GM23338 (cell line): Measurements from ENCODE around the gene SULT1A1. TPM values are rescaled to one million over a fixed set of nuclear protein-coding genes. Genes with fewer than 3 reads are reported as not detected.

Experiments
- ATAC-seq: fragments of 200-7000 bp; cut with Tn5 transposase; 3 replicates; pipeline ENCODE4 v1.9.1; 2020
- DNase-seq: peaks from one replicate; pipeline ENCODE4 v3.0.0-alpha.2; 2015; ENCODE audit warnings: low spot score
- H2AFZ ChIP-seq: fragments of 200-600 bp; sonication (generic); 2 replicates; pipeline ENCODE4 v1.8.0; 2016; ENCODE audit warnings: antibody characterized with exemption, mild to moderate bottlenecking, moderate library complexity
- H3F3A ChIP-seq: fragments of 200-600 bp; sonication (generic); replicated peaks from 2 replicates; pipeline ENCODE4 v1.8.0; 2017; ENCODE audit warnings: antibody characterized with exemption, mixed run types, low read depth
- H3K27ac ChIP-seq: fragments of 200-600 bp; sonication (generic); 2 replicates; pipeline ENCODE4 v1.6.1; 2016; ENCODE audit warnings: low read depth
- H3K27me3 ChIP-seq: fragments of 200-600 bp; sonication (generic); 2 replicates; pipeline ENCODE4 v1.8.0; 2016; ENCODE audit warnings: mild to moderate bottlenecking, mixed run types, moderate library complexity; ENCODE audit not compliant: insufficient read depth
- H3K36me3 ChIP-seq: fragments of 200-600 bp; sonication (generic); 2 replicates; pipeline ENCODE4 v1.8.0; 2016; ENCODE audit warnings: mild to moderate bottlenecking; ENCODE audit not compliant: insufficient read depth
- H3K4me1 ChIP-seq: fragments of 200-600 bp; sonication (generic); 2 replicates; pipeline ENCODE4 v1.8.0; 2016; ENCODE audit warnings: mild to moderate bottlenecking, moderate library complexity; ENCODE audit not compliant: insufficient read depth
- H3K4me2 ChIP-seq: fragments of 200-600 bp; sonication (generic); 2 replicates; pipeline ENCODE4 v1.7.1; 2017; ENCODE audit warnings: mixed run types
- H3K4me3 ChIP-seq: fragments of 200-600 bp; sonication (generic); 2 replicates; pipeline ENCODE4 v1.6.1; 2016; ENCODE audit warnings: mixed run types
- H3K79me2 ChIP-seq: fragments of 200-600 bp; sonication (generic); replicated peaks from 2 replicates; pipeline ENCODE4 v1.8.0; 2017; ENCODE audit warnings: mild to moderate bottlenecking; ENCODE audit not compliant: insufficient read depth
- H3K9me2 ChIP-seq: fragments of 200-600 bp; sonication (generic); 2 replicates; pipeline ENCODE4 v1.8.0; 2017; ENCODE audit not compliant: insufficient read depth
- H4K20me1 ChIP-seq: fragments of 200-600 bp; sonication (generic); replicated peaks from 2 replicates; pipeline ENCODE4 v1.8.0; 2017; ENCODE audit warnings: mild to moderate bottlenecking; ENCODE audit not compliant: insufficient read depth
- H3K27ac Mint-ChIP-seq: 2 replicates; pipeline ENCODE4 v1.8.0; 2020; ENCODE audit warnings: inconsistent platforms, mild to moderate bottlenecking, moderate library complexity, mixed read lengths
- H3K27me3 Mint-ChIP-seq: 3 replicates; pipeline ENCODE4 v1.8.0; 2022; ENCODE audit warnings: low read depth, mild to moderate bottlenecking, moderate library complexity, mixed read lengths, inconsistent platforms; ENCODE audit not compliant: insufficient read depth, poor library complexity
- H3K36me3 Mint-ChIP-seq: 3 replicates; pipeline ENCODE4 v1.8.0; 2021; ENCODE audit warnings: low read depth, mild to moderate bottlenecking, inconsistent platforms, moderate library complexity, mixed read lengths
- H3K4me1 Mint-ChIP-seq: 3 replicates; pipeline ENCODE4 v1.8.0; 2020; ENCODE audit warnings: mild to moderate bottlenecking, inconsistent platforms, mixed read lengths
- H3K4me3 Mint-ChIP-seq: 3 replicates; pipeline ENCODE4 v1.8.0; 2021; ENCODE audit warnings: moderate library complexity, mild to moderate bottlenecking, inconsistent platforms, mixed read lengths
- H3K9me3 Mint-ChIP-seq: 3 replicates; pipeline ENCODE4 v1.8.0; 2020; ENCODE audit warnings: moderate library complexity, mild to moderate bottlenecking, inconsistent platforms, mixed read lengths
- CREB1 ChIP-seq: fragments of 250-450 bp; sonication (Bioruptor Pico); IDR thresholded peaks from 2 replicates; pipeline ENCODE4 v1.5.0; 2020; ENCODE audit warnings: low read depth, mild to moderate bottlenecking, moderate library complexity
- CTCF ChIP-seq, 2 experiments: fragments of 200-600 bp in 1 of 2; sonication (generic) in 1 of 2; conservative IDR thresholded peaks; 2 replicates each; pipeline versions ENCODE4 v1.5.1 to v1.6.1; 2016 to 2017; ENCODE audit warnings: antibody characterized with exemption in 2 of 2, low read depth in 2 of 2, mild to moderate bottlenecking in 2 of 2, moderate library complexity in 1 of 2
- ETS1 ChIP-seq: IDR thresholded peaks from 2 replicates; pipeline ENCODE4 v1.6.1; 2016; ENCODE audit warnings: antibody characterized with exemption
- EZH2 ChIP-seq: fragments of 200-600 bp; sonication (generic); IDR thresholded peaks from one replicate; pipeline ENCODE4 v1.8.0; 2017; ENCODE audit warnings: antibody characterized with exemption, mild to moderate bottlenecking, low read depth; ENCODE audit not compliant: unreplicated experiment
- EZH2phosphoT487 ChIP-seq: fragments of 200-600 bp; sonication (generic); IDR thresholded peaks from one replicate; pipeline ENCODE4 v1.8.1; 2018; ENCODE audit warnings: antibody characterized with exemption; ENCODE audit not compliant: unreplicated experiment
- JUNB ChIP-seq: IDR thresholded peaks from one replicate; pipeline ENCODE4 v1.6.1; 2016; ENCODE audit warnings: antibody characterized with exemption; ENCODE audit not compliant: unreplicated experiment
- NANOG ChIP-seq: IDR thresholded peaks from 2 replicates; pipeline ENCODE4 v1.6.1; 2016; ENCODE audit warnings: antibody characterized with exemption, borderline replicate concordance
- POLR2AphosphoS5 ChIP-seq: IDR thresholded peaks from 2 replicates; pipeline ENCODE4 v1.6.1; 2016; ENCODE audit warnings: antibody characterized with exemption, low read depth
- REST ChIP-seq: IDR thresholded peaks from one replicate; pipeline ENCODE4 v1.6.1; 2018; ENCODE audit warnings: antibody characterized with exemption; ENCODE audit not compliant: unreplicated experiment
- STAT1 ChIP-seq: IDR thresholded peaks from one replicate; pipeline ENCODE4 v1.6.1; 2016; ENCODE audit warnings: antibody characterized with exemption; ENCODE audit not compliant: unreplicated experiment
- ZNF114 ChIP-seq: fragments of 250-450 bp; sonication (Bioruptor Pico); IDR thresholded peaks from 2 replicates; pipeline ENCODE4 v1.5.0; 2020; ENCODE audit warnings: mild to moderate bottlenecking, moderate library complexity
- ZNF331 ChIP-seq: fragments of 250-450 bp; sonication (Bioruptor Pico); IDR thresholded peaks from 2 replicates; pipeline ENCODE4 v1.5.0; 2020; ENCODE audit warnings: low read depth, mild to moderate bottlenecking, moderate library complexity
- ZNF462 ChIP-seq: fragments of 250-450 bp; sonication (Bioruptor Pico); IDR thresholded peaks from 2 replicates; pipeline ENCODE4 v1.5.0; 2020; ENCODE audit warnings: mild to moderate bottlenecking, moderate library complexity
- polyA plus RNA-seq: library from polyadenylated mRNA; unstranded; fragments of >200 nt; fragmentation: Nextera tagmentation; extraction: Ambion mirVana; gene quantifications from 2 replicates; pipeline ENCODE4 v1.2.1, GENCODE V29; 2016
- total RNA-seq: library from RNA; depleted of rRNA; stranded (reverse); fragments of >200 nt; shearing (Covaris generic); gene quantifications from 2 replicates; pipeline ENCODE4 v1.2.3, GENCODE V29; 2014

SULT1A1 gene
- total and polyA plus RNA-seq, 2 experiments from 2014 or later, result 1.7 to 2.4 TPM

GRCh38 chr16:28604186-28604565 lies 5.7 kb downstream of the SULT1A1 start:
- Histone ChIP-seq H2AFZ (no peak overlapping the region), H3K4me2 (no peak overlapping the region), H3K27me3 (no peaks in the 10 kb centered on the region), H4K20me1 (no peaks in the 10 kb centered on the region), H3K4me3 (no peak overlapping the region), H3K27ac (no peak overlapping the region), H3K4me1 (no peaks in the 10 kb centered on the region), H3F3A (no peaks in the 10 kb centered on the region), H3K79me2 (no peaks in the 10 kb centered on the region), H3K9me2 (no peaks in the 10 kb centered on the region), H3K36me3 (no peaks in the 10 kb centered on the region)
- H3K36me3 Mint-ChIP-seq, result no peaks in the 10 kb centered on the region
- H3K4me1 Mint-ChIP-seq, result peaks cover 1% of the 10 kb centered on the region; the same call in 2 of the 3 replicates
- TF ChIP-seq ETS1 (no peak), ZNF114 (CRISPR knock-in tag) (no peak), CTCF (conservative IDR thresholded peaks at IDR 0.05; ENCODE audit: low read depth in 2 of 2) (no peak), ZNF331 (CRISPR knock-in tag) (no peak), JUNB (no peak), STAT1 (no peak), NANOG (no peak), EZH2 (no peak), CREB1 (no peak), ZNF462 (CRISPR knock-in tag) (no peak), REST (no peak), POLR2AphosphoS5 (no peak), EZH2phosphoT487 (no peak)
- H3K9me3 Mint-ChIP-seq, result no peaks in the 10 kb centered on the region
- H3K4me3 Mint-ChIP-seq, result no peak overlapping the region
- peaks cover 5% of the 10 kb centered on the region for H3K27me3 Mint-ChIP-seq
- no peak overlapping the region for H3K27ac Mint-ChIP-seq
- ATAC-seq (no peak), DNase-seq (no peak)
